Body of pancreas (tissue), 4 donors: Measurements from ENCODE around the gene GIT2. TPM values are rescaled to one million over a fixed set of nuclear protein-coding genes. Genes with fewer than 3 reads are reported as not detected.

Experiments
- ATAC-seq: fragments of 150-250 bp; one replicate; pipeline ENCODE4 v1.9.1; 2016
- DNase-seq, 4 donors: peaks; one replicate each; pipeline ENCODE4 v3.0.0-alpha.2; 2019
- H3K27ac ChIP-seq, 4 donors: fragments of 200-600 bp; sonication (generic); 1 replicate in 3 of 4; 2 replicates in 1 of 4; pipeline versions ENCODE4 v1.5.1 to v1.6.1; 2016 to 2019; ENCODE audit warnings: mild to moderate bottlenecking in 1 of 4, mixed read lengths in 1 of 4, moderate library complexity in 1 of 4
- H3K27me3 ChIP-seq, 2 donors: fragments of 200-600 bp; sonication (generic); one replicate each; pipeline ENCODE4 v1.6.0; 2016; ENCODE audit warnings: mild to moderate bottlenecking in 1 of 2
- H3K36me3 ChIP-seq, 2 donors: fragments of 200-600 bp; sonication (generic); replicated peaks in 1 of 2; 2 replicates each; pipeline ENCODE4 v1.5.1; 2016; ENCODE audit warnings: low read depth in 2 of 2; ENCODE audit not compliant: insufficient read depth in 1 of 2
- H3K4me1 ChIP-seq: fragments of 200-600 bp; sonication (generic); one replicate; pipeline ENCODE4 v1.6.0; 2016
- H3K4me3 ChIP-seq, 2 donors: fragments of 200-600 bp; sonication (generic); 1 replicate in 1 of 2; 2 replicates in 1 of 2; pipeline ENCODE4 v1.5.1; 2016 to 2019
- H3K9me3 ChIP-seq, 3 donors: fragments of 200-600 bp; sonication (generic); 1 replicate in 2 of 3; 2 replicates in 1 of 3; pipeline ENCODE4 v1.5.1; 2016
- CTCF ChIP-seq, 7 experiments: fragments of 450-650 bp in 4 of 7; fragments of 200-600 bp in 3 of 7; sonication (generic) in 3 of 7; IDR thresholded peaks; one replicate each; pipeline ENCODE4 v1.5.1; 2016 to 2019; ENCODE audit warnings: antibody characterized with exemption in 7 of 7
- POLR2A ChIP-seq, 3 donors: fragments of 450-650 bp; IDR thresholded peaks; one replicate each; pipeline ENCODE4 v1.6.1; 2016; ENCODE audit warnings: antibody characterized with exemption in 3 of 3, mild to moderate bottlenecking in 2 of 3
- WGBS, 2 donors: methylation state at CpG; one replicate each; pipeline ENCODE4 v1.1.5; 2017; 5-methylcytosine and 5-hydroxymethylcytosine counted together
- intact Hi-C: fragments of 100-400 bp; cut with DNase I; formaldehyde crosslinking; loops from one replicate; pipeline ENCODE4 v1.15.1; 2023
- total RNA-seq, 2 donors: library from RNA; depleted of rRNA; stranded (reverse); fragments of >200 nt; gene quantifications; one replicate each; pipeline ENCODE4 v1.1.0, GENCODE V29; 2016

The GIT2 gene
- total RNA-seq, 2 donors from 2014 or later: 44.4 to 50.1 TPM

- Histone ChIP-seq H3K9me3 (no peaks in the 10 kb centered on the region), H3K4me1 (peaks cover 19% of the 10 kb centered on the region), H3K27ac (no peak overlapping the region), H3K27me3 (no peaks in the 10 kb centered on the region), H3K4me3 (no peak overlapping the region), H3K36me3 (no peaks in the 10 kb centered on the region)
- 63 to 66% methylated on average over 3 to 4 of the region's 4 CpGs for whole genome bisulfite sequencing, 2 donors
- no peak for ATAC-seq
- no peak for DNase-seq
- no peak for TF ChIP-seq CTCF (IDR thresholded peaks at IDR 0.05)
- TF ChIP-seq POLR2A (IDR thresholded peaks at IDR 0.05): no peak
- intact Hi-C loops: no loop called here
Observed at GRCh38 chr12:109883461-109883860, 112.7 kb downstream of the GIT2 start.

DNA sequence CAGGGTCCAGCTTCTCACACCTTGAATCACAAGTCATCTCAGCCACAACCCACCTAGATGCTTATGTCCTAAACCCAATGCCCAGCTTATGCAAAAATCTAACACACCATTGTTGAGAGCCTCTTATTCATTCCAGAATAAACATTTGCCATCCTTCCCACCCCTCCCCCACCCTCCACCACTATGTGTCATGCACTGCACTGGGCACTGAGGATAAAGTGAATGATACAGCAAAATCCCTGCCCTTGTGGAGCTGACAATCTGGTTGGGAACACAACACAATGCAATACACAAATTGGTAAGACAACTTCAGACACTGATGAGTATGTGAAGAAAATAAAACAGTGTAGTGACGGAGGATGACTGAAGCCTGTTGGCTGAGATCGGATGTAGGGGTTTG lies 114.4 kb downstream of the GIT2 start:
- Histone ChIP-seq H3K27ac (no peak overlapping the region), H3K36me3 (no peaks in the 10 kb centered on the region), H3K9me3 (no peaks in the 10 kb centered on the region), H3K27me3 (no peaks in the 10 kb centered on the region), H3K4me1 (peaks cover 26% of the 10 kb centered on the region), H3K4me3 (no peak overlapping the region)
- WGBS, 2 donors: 95 to 98% methylated on average over 2 of the region's 2 CpGs
- TF ChIP-seq CTCF (IDR thresholded peaks at IDR 0.05) (no peak), POLR2A (IDR thresholded peaks at IDR 0.05) (no peak)
- intact Hi-C loops: no loop called here
- DNase-seq: no peak
- no peak for ATAC-seq

GRCh38 chr12:109880938-109881337 lies 115.2 kb downstream of the GIT2 start:
- intact Hi-C loops: no loop called here
- H3K36me3 ChIP-seq: no peaks in the 10 kb centered on the region
- no peaks in the 10 kb centered on the region for H3K27me3 ChIP-seq
- no peak for TF ChIP-seq POLR2A (IDR thresholded peaks at IDR 0.05)
- TF ChIP-seq CTCF (IDR thresholded peaks at IDR 0.05): no peak
- WGBS, 2 donors: 13 to 16% methylated on average over 9 of the region's 9 CpGs
- no peak for DNase-seq
- no peaks in the 10 kb centered on the region for H3K9me3 ChIP-seq
- peaks cover 28% of the 10 kb centered on the region for H3K4me1 ChIP-seq
- peak overlapping the region in 1 of 2 donors; percentile 42 for H3K4me3 ChIP-seq
- H3K27ac ChIP-seq: peak overlapping the region in 2 of 4 donors; percentile 40 to 55
- ATAC-seq: peak; percentile 8

GRCh38 chr12:109880043-109880931 lies 115.9 kb downstream of the GIT2 start, which contains the start of gene GLTP:
GLTP (minus strand) TSS chr12:109880541; CDS start chr12:109880374, 167 bp downstream.
- TF ChIP-seq POLR2A (IDR thresholded peaks at IDR 0.05) (peak in 2 of 3 donors; percentile 46 to 51), CTCF (IDR thresholded peaks at IDR 0.05) (peak in 4 of 7 experiments; percentile 73 to 100 (median 94))
- DNase-seq (peak; percentile 86 to 91 (median 88)), ATAC-seq (peak; percentile 96)
- H3K9me3 ChIP-seq: no peaks in the 10 kb centered on the region
- H3K27me3 ChIP-seq: no peaks in the 10 kb centered on the region
- peak within 1 kb of the TSS; percentile 34 to 76 (median 55) for H3K27ac ChIP-seq
- intact Hi-C loops: no loop called here
- H3K4me3 ChIP-seq: peak within 1 kb of the TSS; percentile 52 to 60
- WGBS, 2 donors: 0 to 1% methylated on average over 9 to 59 of the region's 92 CpGs
- no peaks in the 10 kb centered on the region for H3K36me3 ChIP-seq
- peaks cover 35% of the 10 kb centered on the region for H3K4me1 ChIP-seq

Other genes starting within 250 kb of the GIT2 start
- gene TRPV4, start 163.0 kb downstream of the GIT2 start, total RNA-seq: 1 to 10 TPM; 5.2 to 6.3 TPM
- gene GLTP, start 115.8 kb downstream of the GIT2 start, total RNA-seq: 10 to 100 TPM; 21.1 to 27.8 TPM
- gene TCHP, start 96.1 kb downstream of the GIT2 start, total RNA-seq: 10 to 100 TPM; 29.3 to 72.2 TPM
- gene ANKRD13A, start 3.1 kb upstream of the GIT2 start, total RNA-seq: 10 to 100 TPM; 33.0 to 35.0 TPM
- 10 to 100 TPM in 1 of 2 donors, 1 to 10 TPM in 1; 2.0 to 15.3 TPM for gene C12orf76, start 52.2 kb upstream of the GIT2 start, total RNA-seq
- gene IFT81, start 128.0 kb upstream of the GIT2 start, total RNA-seq: 1 to 10 TPM; 5.2 to 6.3 TPM